Measurements from ENCODE around the gene USP17L27. TPM values are rescaled to one million over a fixed set of nuclear protein-coding genes. Genes with fewer than 3 reads are reported as not detected.
A peak's percentile ranks its signal among the peaks of the same experiment; 100 is the strongest.
"Not testable (repeated sequence)": the region's sequence is repeated elsewhere in the genome, so short reads cannot be mapped to it uniquely, and the experiment has no call there.

USP17L27 gene
- total RNA-seq, 1 donor from 2014 or later: not detected

- TF ChIP-seq, protein P1, sequence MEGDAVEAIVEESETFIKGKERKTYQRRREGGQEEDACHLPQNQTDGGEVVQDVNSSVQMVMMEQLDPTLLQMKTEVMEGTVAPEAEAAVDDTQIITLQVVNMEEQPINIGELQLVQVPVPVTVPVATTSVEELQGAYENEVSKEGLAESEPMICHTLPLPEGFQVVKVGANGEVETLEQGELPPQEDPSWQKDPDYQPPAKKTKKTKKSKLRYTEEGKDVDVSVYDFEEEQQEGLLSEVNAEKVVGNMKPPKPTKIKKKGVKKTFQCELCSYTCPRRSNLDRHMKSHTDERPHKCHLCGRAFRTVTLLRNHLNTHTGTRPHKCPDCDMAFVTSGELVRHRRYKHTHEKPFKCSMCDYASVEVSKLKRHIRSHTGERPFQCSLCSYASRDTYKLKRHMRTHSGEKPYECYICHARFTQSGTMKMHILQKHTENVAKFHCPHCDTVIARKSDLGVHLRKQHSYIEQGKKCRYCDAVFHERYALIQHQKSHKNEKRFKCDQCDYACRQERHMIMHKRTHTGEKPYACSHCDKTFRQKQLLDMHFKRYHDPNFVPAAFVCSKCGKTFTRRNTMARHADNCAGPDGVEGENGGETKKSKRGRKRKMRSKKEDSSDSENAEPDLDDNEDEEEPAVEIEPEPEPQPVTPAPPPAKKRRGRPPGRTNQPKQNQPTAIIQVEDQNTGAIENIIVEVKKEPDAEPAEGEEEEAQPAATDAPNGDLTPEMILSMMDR (IDR thresholded peaks at IDR 0.05; ENCODE audit: unreplicated experiment): peak; percentile 60
- not testable (repeated sequence) for H3K9me3 Mint-ChIP-seq (ENCODE audit: low read depth); H3K27me3 Mint-ChIP-seq; H3K4me1 Mint-ChIP-seq (ENCODE audit: low read depth); H3K27ac Mint-ChIP-seq; H3K36me3 Mint-ChIP-seq (ENCODE audit: insufficient read depth)
- H3K4me3 Mint-ChIP-seq (ENCODE audit: low read depth): peak overlapping the region; percentile 24
- peak; percentile 44 for DNase-seq (ENCODE audit: low spot score, unreplicated experiment)
Observed at GRCh38 chr4:9381012-9381534, 37.1 kb downstream of the USP17L27 start.

DNA sequence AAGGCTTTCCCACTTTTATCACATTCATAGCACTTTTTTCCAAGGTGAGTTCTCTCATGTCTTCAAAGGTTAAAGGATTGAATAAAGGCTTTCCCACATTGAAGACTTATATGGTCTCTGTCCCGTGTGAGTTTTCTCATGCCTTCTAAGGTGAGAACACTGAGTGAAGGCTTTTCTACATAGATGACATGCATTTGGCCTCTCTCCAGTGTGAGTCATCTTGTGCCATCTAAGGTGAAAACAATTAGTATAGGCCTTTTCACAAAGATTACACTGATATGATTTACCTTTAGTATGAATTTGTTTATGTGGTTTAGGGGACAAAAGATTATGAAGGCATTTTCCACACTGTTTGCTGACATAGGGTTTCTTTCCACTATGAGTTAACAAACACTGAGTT is 40.2 kb downstream of the USP17L27 start:
- H3K27ac Mint-ChIP-seq: no peak overlapping the region
- no peak overlapping the region for H3K4me3 Mint-ChIP-seq (ENCODE audit: low read depth)
- no peaks in the 10 kb centered on the region for H3K9me3 Mint-ChIP-seq (ENCODE audit: low read depth)
- TF ChIP-seq, protein P1 (IDR thresholded peaks at IDR 0.05; ENCODE audit: unreplicated experiment): no peak
- no peaks in the 10 kb centered on the region for H3K27me3 Mint-ChIP-seq
- H3K36me3 Mint-ChIP-seq (ENCODE audit: insufficient read depth): no peaks in the 10 kb centered on the region
- DNase-seq (ENCODE audit: low spot score, unreplicated experiment): no peak
- no peaks in the 10 kb centered on the region for H3K4me1 Mint-ChIP-seq (ENCODE audit: low read depth)

DNA sequence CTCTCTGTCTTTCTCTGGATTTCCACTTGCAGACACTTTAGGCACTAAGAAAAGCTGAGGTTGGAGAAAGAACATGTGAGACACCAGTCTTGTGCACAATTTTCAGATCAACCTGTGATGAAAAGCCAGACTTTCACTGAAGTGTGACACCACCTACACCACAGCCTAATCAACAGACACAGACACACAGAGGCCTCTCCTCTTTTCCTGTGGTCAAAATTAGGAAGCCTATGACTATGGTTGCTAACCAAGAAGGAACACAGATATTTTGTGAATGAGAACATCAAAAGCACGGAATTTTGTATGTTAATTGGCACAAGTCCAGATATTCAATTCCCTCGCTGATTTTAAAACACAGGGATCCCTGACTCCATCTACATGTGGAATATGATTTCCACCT is 45.1 kb downstream of the USP17L27 start:
- not testable (repeated sequence) for H3K27me3 Mint-ChIP-seq; DNase-seq (ENCODE audit: low spot score, unreplicated experiment); H3K9me3 Mint-ChIP-seq (ENCODE audit: low read depth); H3K4me3 Mint-ChIP-seq (ENCODE audit: low read depth); H3K27ac Mint-ChIP-seq; H3K4me1 Mint-ChIP-seq (ENCODE audit: low read depth); H3K36me3 Mint-ChIP-seq (ENCODE audit: insufficient read depth)

Other genes with a start within 250 kb of the USP17L27 start
- gene FAM90A26, start 173.7 kb upstream of the USP17L27 start, total RNA-seq: not detected in 2 replicates
- gene USP17L10, start 133.5 kb upstream of the USP17L27 start, total RNA-seq: not detected in 2 replicates
- gene USP17L11, start 128.7 kb upstream of the USP17L27 start, total RNA-seq: not detected in 2 replicates
- gene USP17L12, start 124.0 kb upstream of the USP17L27 start, total RNA-seq: not detected in 2 replicates
- not detected in 2 replicates for gene USP17L13, start 119.3 kb upstream of the USP17L27 start, total RNA-seq
- gene USP17L15, start 109.8 kb upstream of the USP17L27 start, total RNA-seq: not detected in 2 replicates
- not detected in 2 replicates for gene USP17L17, start 100.3 kb upstream of the USP17L27 start, total RNA-seq
- gene USP17L18, start 95.5 kb upstream of the USP17L27 start, total RNA-seq: not detected in 2 replicates
- not detected in 2 replicates for gene USP17L19, start 90.8 kb upstream of the USP17L27 start, total RNA-seq
- not detected in 2 replicates for gene USP17L20, start 86.0 kb upstream of the USP17L27 start, total RNA-seq
- gene USP17L21, start 81.3 kb upstream of the USP17L27 start, total RNA-seq: not detected in 2 replicates
- gene USP17L22, start 76.5 kb upstream of the USP17L27 start, total RNA-seq: not detected in 2 replicates
- gene USP17L24, start 19.0 kb upstream of the USP17L27 start, total RNA-seq: not detected in 2 replicates
- not detected in 2 replicates for gene USP17L25, start 14.2 kb upstream of the USP17L27 start, total RNA-seq
- gene USP17L26, start 9.5 kb upstream of the USP17L27 start, total RNA-seq: not detected in 2 replicates
- gene USP17L5, start 4.7 kb upstream of the USP17L27 start, total RNA-seq: not detected in 2 replicates
- not detected in 2 replicates for gene USP17L28, start 4.7 kb downstream of the USP17L27 start, total RNA-seq
- not detected in 2 replicates for gene USP17L29, start 9.5 kb downstream of the USP17L27 start, total RNA-seq
- not detected in 2 replicates for gene USP17L30, start 19.0 kb downstream of the USP17L27 start, total RNA-seq
- not detected in 2 replicates for gene DEFB131A, start 100.3 kb downstream of the USP17L27 start, total RNA-seq

Data from progenitor cell of endocrine pancreas (in vitro differentiated cells).